ENCODE measurements around the gene NUDT5. TPM values are rescaled to one million over a fixed set of nuclear protein-coding genes. Genes with fewer than 3 reads are reported as not detected.

The NUDT5 gene
- 10 to 100 TPM; 19.9 to 23.7 (median 21.4) TPM for total RNA-seq

GRCh38 chr10:12195603-12196506, at the start of gene NUDT5, which contains the start of gene CDC123:
TSS of gene NUDT5 (minus strand) at chr10:12195891. CDS start at chr10:12186291, 9,600 bp downstream.
TSS of gene CDC123 (plus strand) at chr10:12196188. CDS start at chr10:12196246, 58 bp downstream.
- no peaks in the 10 kb centered on the region for H3K27me3 ChIP-seq
- WGBS = under 1% methylated on average over 51 of the region's 62 CpGs
- H3K36me3 ChIP-seq = peaks cover 5 to 36% (median 10%) of the 10 kb centered on the region in 4 donors
- peak within 1 kb of the TSS; percentile 69 to 91 (median 82) for H3K4me3 ChIP-seq
- H3K4me1 ChIP-seq = peaks cover 19 to 54% (median 47%) of the 10 kb centered on the region in 4 donors
- intact Hi-C loops (cut with DNase I) = no loop called here
- peak within 1 kb of the TSS; percentile 86 to 90 (median 89) for H3K27ac ChIP-seq (replicated peaks in 1 of 4)
- TF ChIP-seq CTCF (IDR thresholded peaks at IDR 0.05) (peak in 1 of 3 experiments; percentile 10), EP300 (IDR thresholded peaks at IDR 0.05) (no peak), POLR2A (IDR thresholded peaks at IDR 0.05; ENCODE audit: low read depth) (no peak), POLR2AphosphoS5 (IDR thresholded peaks at IDR 0.05) (peak; percentile 80 to 82)
- H3K9me3 ChIP-seq = no peaks in the 10 kb centered on the region
- peak; percentile 96 for DNase-seq (ENCODE audit: extremely low spot score)

- Histone ChIP-seq H3K9me3 (no peaks in the 10 kb centered on the region), H3K27ac (replicated peaks in 1 of 4) (no peak overlapping the region), H3K27me3 (no peaks in the 10 kb centered on the region), H3K4me1 (peaks cover 21 to 30% (median 21%) of the 10 kb centered on the region in 4 donors), H3K36me3 (peaks cover 21 to 69% (median 47%) of the 10 kb centered on the region in 4 donors), H3K4me3 (no peak overlapping the region)
- intact Hi-C loops (cut with DNase I) = no loop called here
- TF ChIP-seq POLR2A (IDR thresholded peaks at IDR 0.05; ENCODE audit: low read depth) (no peak), EP300 (IDR thresholded peaks at IDR 0.05) (no peak)
- 85% methylated on average over 18 of the region's 18 CpGs for WGBS
- no peak for DNase-seq (ENCODE audit: extremely low spot score)
Observed at GRCh38 chr10:12243864-12244620, 48.4 kb upstream of the NUDT5 start.

GRCh38 chr10:12241810-12242529, 46.3 kb upstream of the NUDT5 start:
- WGBS = 50% methylated on average over 19 of the region's 19 CpGs
- Histone ChIP-seq H3K36me3 (peaks cover 21 to 69% (median 44%) of the 10 kb centered on the region in 4 donors), H3K9me3 (no peaks in the 10 kb centered on the region), H3K27me3 (no peaks in the 10 kb centered on the region), H3K4me3 (peak overlapping the region in 1 of 4 donors; percentile 10), H3K27ac (replicated peaks in 1 of 4) (peak overlapping the region; percentile 56 to 76 (median 65)), H3K4me1 (peaks cover 21 to 46% (median 34%) of the 10 kb centered on the region in 4 donors)
- intact Hi-C loops (cut with DNase I) = no loop called here
- TF ChIP-seq POLR2A (IDR thresholded peaks at IDR 0.05; ENCODE audit: low read depth) (no peak), EP300 (IDR thresholded peaks at IDR 0.05) (no peak), CTCF (IDR thresholded peaks at IDR 0.05) (no peak), POLR2AphosphoS5 (IDR thresholded peaks at IDR 0.05) (no peak)
- DNase-seq (ENCODE audit: extremely low spot score) = no peak

GRCh38 chr10:12238821-12239220, 43.1 kb upstream of the NUDT5 start:
- Histone ChIP-seq H3K27ac (replicated peaks in 1 of 4) (no peak overlapping the region), H3K36me3 (peaks cover under 1 to 58% (median 18%) of the 10 kb centered on the region in 4 donors), H3K4me3 (no peak overlapping the region), H3K4me1 (peaks cover 28 to 71% (median 57%) of the 10 kb centered on the region in 4 donors), H3K27me3 (no peaks in the 10 kb centered on the region), H3K9me3 (no peaks in the 10 kb centered on the region)
- WGBS = 91% methylated on average over 8 of the region's 8 CpGs
- intact Hi-C loops (cut with DNase I) = no loop called here
- no peak for DNase-seq (ENCODE audit: extremely low spot score)
- TF ChIP-seq POLR2A (IDR thresholded peaks at IDR 0.05; ENCODE audit: low read depth) = no peak
- no peak for TF ChIP-seq CTCF (IDR thresholded peaks at IDR 0.05)
- no peak for TF ChIP-seq EP300 (IDR thresholded peaks at IDR 0.05)
- TF ChIP-seq POLR2AphosphoS5 (IDR thresholded peaks at IDR 0.05) = no peak
